B cell (primary cell): ENCODE results near the gene GAREM1. TPM values are rescaled to one million over a fixed set of nuclear protein-coding genes. Genes with fewer than 3 reads are reported as not detected.

Source experiments
- ATAC-seq: fragments of 200-7000 bp; cut with Tn5 transposase; one replicate; pipeline ENCODE4 v1.10.0; 2021; ENCODE audit warnings: low read depth, mild to moderate bottlenecking, moderate number of reproducible peaks, moderate library complexity
- CTCF ChIA-PET: fragments of 350-600 bp; sonication (Branson Sonifier 250); formaldehyde crosslinking; loops from one replicate; lab custom pipeline; 2021; ENCODE audit warnings: antibody characterized with exemption, inconsistent platforms; lab: Charles Lee
- POLR2A ChIA-PET: fragments of 350-600 bp; sonication (Branson Sonifier 250); formaldehyde crosslinking; loops from one replicate; lab custom pipeline; 2021; ENCODE audit warnings: antibody characterized with exemption; lab: Charles Lee
- DNase-seq: peaks from one replicate; pipeline ENCODE4 v3.0.0; 2013
- H2AFZ ChIP-seq: 2 replicates; pipeline ENCODE4 v1.6.1; 2012; ENCODE audit warnings: mild to moderate bottlenecking, low read depth, low read length; ENCODE audit not compliant: insufficient read depth, poor library complexity, severe bottlenecking
- H3K27ac ChIP-seq, 2 donors: 1 replicate in 1 of 2; 2 replicates in 1 of 2; pipeline ENCODE4 v1.5.1; 2012 to 2013; ENCODE audit warnings: low read length in 2 of 2, mild to moderate bottlenecking in 2 of 2, moderate library complexity in 1 of 2
- H3K27me3 ChIP-seq, 4 experiments: fragments of 200-600 bp in 1 of 4; sonication (generic) in 1 of 4; replicated peaks in 1 of 4; 1 replicate in 2 of 4; 2 replicates in 2 of 4; pipeline versions ENCODE4 v1.6.1 to v1.7.0; 2013 to 2016; ENCODE audit warnings: low read length in 3 of 4, mild to moderate bottlenecking in 2 of 4, mixed read lengths in 1 of 4, moderate library complexity in 1 of 4; ENCODE audit not compliant: insufficient read depth in 4 of 4, control insufficient read depth in 3 of 4; ENCODE audit errors: control extremely low read depth in 1 of 4
- H3K36me3 ChIP-seq, 2 experiments: replicated peaks in 1 of 2; 1 replicate in 1 of 2; 2 replicates in 1 of 2; pipeline versions ENCODE4 v1.6.1 to v1.7.1; 2013; ENCODE audit warnings: low read length in 1 of 2; ENCODE audit not compliant: insufficient read depth in 2 of 2, control insufficient read depth in 1 of 2; ENCODE audit errors: control extremely low read depth in 1 of 2, extremely low read depth in 1 of 2
- H3K4me1 ChIP-seq, 2 donors: fragments of 200-600 bp in 1 of 2; sonication (generic) in 1 of 2; 1 replicate in 1 of 2; 2 replicates in 1 of 2; pipeline versions ENCODE4 v1.5.1 to v1.6.1; 2013 to 2017; ENCODE audit warnings: low read length in 2 of 2; ENCODE audit not compliant: control insufficient read depth in 2 of 2, insufficient read depth in 2 of 2
- H3K4me2 ChIP-seq: replicated peaks from 2 replicates; pipeline ENCODE3; 2012; ENCODE audit warnings: mild to moderate bottlenecking, low read depth, low read length; ENCODE audit not compliant: poor library complexity, severe bottlenecking
- H3K4me3 ChIP-seq, 5 experiments: fragments of 200-600 bp in 1 of 5; sonication (generic) in 1 of 5; 1 replicate in 3 of 5; 2 replicates in 2 of 5; pipeline versions ENCODE4 v1.5.1 to v1.7.0; 2011 to 2016; ENCODE audit warnings: low read length in 4 of 5, mild to moderate bottlenecking in 4 of 5, low read depth in 2 of 5, control low read depth in 1 of 5, moderate library complexity in 1 of 5; ENCODE audit not compliant: insufficient read depth in 1 of 5; ENCODE audit errors: control extremely low read depth in 1 of 5, extremely low read depth in 1 of 5
- H3K79me2 ChIP-seq: fragments of 200-600 bp; sonication (generic); one replicate; pipeline ENCODE4 v1.6.0; 2016; ENCODE audit warnings: low read length; ENCODE audit not compliant: control insufficient read depth, insufficient read depth
- H3K9ac ChIP-seq: fragments of 200-600 bp; sonication (generic); 2 replicates; pipeline ENCODE4 v1.6.1; 2017; ENCODE audit warnings: mild to moderate bottlenecking, low read length, moderate library complexity
- H3K9me3 ChIP-seq, 3 donors: one replicate each; pipeline versions ENCODE4 v1.6.1 to v1.7.1; 2013; ENCODE audit warnings: low read length in 2 of 3; ENCODE audit not compliant: control insufficient read depth in 2 of 3, insufficient read depth in 1 of 3; ENCODE audit errors: control extremely low read depth in 1 of 3
- H4K20me1 ChIP-seq: 2 replicates; pipeline ENCODE4 v1.6.0; 2012; ENCODE audit warnings: mild to moderate bottlenecking, low read length; ENCODE audit not compliant: insufficient read depth, control insufficient read depth, poor library complexity, severe bottlenecking
- H3K27ac Mint-ChIP-seq: one replicate; pipeline ENCODE4 v1.8.0; 2021; ENCODE audit warnings: mixed read lengths
- H3K27me3 Mint-ChIP-seq: one replicate; pipeline ENCODE4 v1.8.0; 2021; ENCODE audit warnings: mixed read lengths
- H3K4me1 Mint-ChIP-seq: one replicate; pipeline ENCODE4 v1.8.0; 2021; ENCODE audit warnings: mixed read lengths
- H3K4me3 Mint-ChIP-seq: one replicate; pipeline ENCODE4 v1.8.0; 2021; ENCODE audit warnings: mixed read lengths
- H3K9me3 Mint-ChIP-seq: one replicate; pipeline ENCODE4 v1.8.0; 2022; ENCODE audit warnings: mixed read lengths; ENCODE audit not compliant: insufficient read depth
- EZH2 ChIP-seq: IDR thresholded peaks from 2 replicates; pipeline ENCODE4 v1.6.1; 2012; ENCODE audit warnings: borderline replicate concordance, low read depth, mild to moderate bottlenecking, moderate library complexity, low read length; ENCODE audit not compliant: insufficient read depth, poor library complexity, severe bottlenecking
- WGBS: methylation state at CpG from one replicate; pipeline ENCODE4 v1.1.5; 2013; ENCODE audit warnings: missing lambda C conversion rate; ENCODE audit not compliant: insufficient coverage; 5-methylcytosine and 5-hydroxymethylcytosine counted together
- intact Hi-C: fragments of 100-400 bp; cut with micrococcal nuclease; formaldehyde crosslinking; loops from one replicate; pipeline ENCODE4 v1.10.0; 2022
- polyA plus RNA-seq: library from polyadenylated mRNA; depleted of rRNA; stranded (reverse); fragments of >200 nt; gene quantifications from 2 replicates; pipeline ENCODE4 v1.2.3, GENCODE V29; 2012
- total RNA-seq, 2 donors: library from RNA; stranded (reverse); fragments of 120-200 nt in 1 of 2; gene quantifications; 1 replicate in 1 of 2; 2 replicates in 1 of 2; pipeline versions ENCODE4 v1.2.3 to v1.2.4, GENCODE V29; 2013 to 2022
- TF ChIP-seq, protein P1 (sequence below): fragments of 200-600 bp; IDR thresholded peaks from one replicate; pipeline ENCODE4 v1.8.0; 2022; ENCODE audit warnings: antibody characterized with exemption, mild to moderate bottlenecking

The GAREM1 gene
- total and polyA plus RNA-seq, 2 donors (not counting 1 experiment from before 2014, with no cell fraction given) = not detected

DNA sequence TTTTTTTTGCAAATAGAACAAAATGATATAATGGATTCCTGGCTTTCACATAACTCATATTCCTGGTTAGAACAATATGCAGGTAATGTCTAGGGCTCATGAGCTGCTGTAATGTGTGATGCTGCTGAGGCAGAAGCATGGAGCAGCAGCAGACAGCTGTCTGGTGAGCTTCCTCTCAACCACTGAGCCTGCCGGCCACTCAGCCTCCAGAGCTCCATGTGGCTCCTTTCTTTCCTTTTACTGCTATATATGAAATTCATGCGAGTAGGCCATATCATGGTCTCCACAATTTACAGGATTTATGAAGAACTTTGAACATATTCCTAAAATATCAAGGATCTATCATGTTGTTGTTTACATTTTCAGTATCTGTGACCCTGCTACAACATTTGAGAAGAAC, 159.9 kb downstream of the GAREM1 start:
- no peak overlapping the region for H2AFZ ChIP-seq
- WGBS = no CpG with 5 or more reads among the region's 2 CpGs
- H3K9me3 ChIP-seq = no peaks in the 10 kb centered on the region
- Mint-ChIP-seq H3K4me3 (no peak overlapping the region), H3K27ac (no peak overlapping the region), H3K9me3 (no peaks in the 10 kb centered on the region), H3K4me1 (no peaks in the 10 kb centered on the region), H3K27me3 (peaks cover 9% of the 10 kb centered on the region)
- H3K27me3 ChIP-seq = no peaks in the 10 kb centered on the region
- ChIA-PET CTCF (no interaction called here), POLR2A (no interaction called here)
- H3K4me3 ChIP-seq = no peak overlapping the region
- H3K9ac ChIP-seq = no peak overlapping the region
- intact Hi-C loops = no loop called here
- no peak overlapping the region for H3K27ac ChIP-seq
- H4K20me1 ChIP-seq = no peaks in the 10 kb centered on the region
- no peak for DNase-seq
- no peaks in the 10 kb centered on the region for H3K36me3 ChIP-seq
- H3K4me1 ChIP-seq = no peaks in the 10 kb centered on the region
- H3K79me2 ChIP-seq = no peaks in the 10 kb centered on the region
- no peak for TF ChIP-seq EZH2
- TF ChIP-seq, protein P1, sequence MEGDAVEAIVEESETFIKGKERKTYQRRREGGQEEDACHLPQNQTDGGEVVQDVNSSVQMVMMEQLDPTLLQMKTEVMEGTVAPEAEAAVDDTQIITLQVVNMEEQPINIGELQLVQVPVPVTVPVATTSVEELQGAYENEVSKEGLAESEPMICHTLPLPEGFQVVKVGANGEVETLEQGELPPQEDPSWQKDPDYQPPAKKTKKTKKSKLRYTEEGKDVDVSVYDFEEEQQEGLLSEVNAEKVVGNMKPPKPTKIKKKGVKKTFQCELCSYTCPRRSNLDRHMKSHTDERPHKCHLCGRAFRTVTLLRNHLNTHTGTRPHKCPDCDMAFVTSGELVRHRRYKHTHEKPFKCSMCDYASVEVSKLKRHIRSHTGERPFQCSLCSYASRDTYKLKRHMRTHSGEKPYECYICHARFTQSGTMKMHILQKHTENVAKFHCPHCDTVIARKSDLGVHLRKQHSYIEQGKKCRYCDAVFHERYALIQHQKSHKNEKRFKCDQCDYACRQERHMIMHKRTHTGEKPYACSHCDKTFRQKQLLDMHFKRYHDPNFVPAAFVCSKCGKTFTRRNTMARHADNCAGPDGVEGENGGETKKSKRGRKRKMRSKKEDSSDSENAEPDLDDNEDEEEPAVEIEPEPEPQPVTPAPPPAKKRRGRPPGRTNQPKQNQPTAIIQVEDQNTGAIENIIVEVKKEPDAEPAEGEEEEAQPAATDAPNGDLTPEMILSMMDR = no peak
- H3K4me2 ChIP-seq = no peak overlapping the region
- ATAC-seq = no peak

DNA sequence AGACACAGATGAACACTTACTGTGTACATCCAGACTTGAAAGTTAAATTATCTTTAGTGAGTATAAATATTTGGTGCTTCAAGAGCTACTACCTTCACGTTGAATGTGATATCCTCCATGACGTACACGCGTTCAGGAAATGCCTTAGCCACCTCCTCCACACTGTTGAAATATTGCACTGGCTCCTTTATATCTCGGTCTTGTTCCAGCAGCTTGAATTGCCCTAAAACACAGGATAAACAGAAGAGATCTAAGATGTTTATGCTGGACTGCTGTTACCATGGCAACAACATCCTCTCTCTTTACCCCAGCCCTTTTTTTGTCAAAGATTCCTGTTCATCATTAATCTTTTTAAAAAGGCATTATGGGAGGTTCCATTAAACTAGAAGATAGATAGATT, 160.6 kb downstream of the GAREM1 start:
- H3K9me3 Mint-ChIP-seq = no peaks in the 10 kb centered on the region
- CTCF ChIA-PET = no interaction called here
- Histone ChIP-seq H3K4me1 (no peaks in the 10 kb centered on the region), H4K20me1 (no peaks in the 10 kb centered on the region), H3K79me2 (no peaks in the 10 kb centered on the region), H2AFZ (no peak overlapping the region), H3K9me3 (no peaks in the 10 kb centered on the region), H3K27me3 (no peaks in the 10 kb centered on the region), H3K36me3 (no peaks in the 10 kb centered on the region), H3K27ac (no peak overlapping the region), H3K9ac (no peak overlapping the region), H3K4me3 (no peak overlapping the region), H3K4me2 (no peak overlapping the region)
- H3K4me3 Mint-ChIP-seq = no peak overlapping the region
- DNase-seq = no peak
- intact Hi-C loops = no loop called here
- ATAC-seq = no peak
- POLR2A ChIA-PET = no interaction called here
- no peaks in the 10 kb centered on the region for H3K4me1 Mint-ChIP-seq
- H3K27me3 Mint-ChIP-seq = peaks cover 9% of the 10 kb centered on the region
- 96% methylated on average over 4 of the region's 5 CpGs for WGBS
- no peak overlapping the region for H3K27ac Mint-ChIP-seq
- TF ChIP-seq, protein P1 = no peak
- TF ChIP-seq EZH2 = no peak
